ENCODE results near the gene GPC6.

GPC6 gene

DNA sequence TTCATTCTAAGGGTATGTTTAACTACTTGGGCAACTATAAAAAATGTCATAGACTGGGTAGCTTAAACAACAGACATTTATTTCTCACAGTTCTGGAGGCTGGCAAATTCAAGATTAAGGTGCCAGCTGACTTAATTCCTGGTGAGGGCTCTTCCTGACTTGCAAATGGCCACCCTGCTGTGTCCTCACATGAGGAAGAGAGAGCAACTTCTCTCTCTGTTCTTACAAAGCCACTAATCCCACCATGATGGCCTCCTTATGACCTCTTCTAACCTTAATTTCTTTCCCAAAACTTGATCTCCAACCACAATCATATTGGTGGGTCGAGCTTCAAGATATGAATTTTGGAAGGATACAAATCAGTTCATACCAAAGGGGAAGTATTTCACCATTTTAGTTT is 853.9 kb downstream of the GPC6 start:
- no peak for DNase-seq

DNA sequence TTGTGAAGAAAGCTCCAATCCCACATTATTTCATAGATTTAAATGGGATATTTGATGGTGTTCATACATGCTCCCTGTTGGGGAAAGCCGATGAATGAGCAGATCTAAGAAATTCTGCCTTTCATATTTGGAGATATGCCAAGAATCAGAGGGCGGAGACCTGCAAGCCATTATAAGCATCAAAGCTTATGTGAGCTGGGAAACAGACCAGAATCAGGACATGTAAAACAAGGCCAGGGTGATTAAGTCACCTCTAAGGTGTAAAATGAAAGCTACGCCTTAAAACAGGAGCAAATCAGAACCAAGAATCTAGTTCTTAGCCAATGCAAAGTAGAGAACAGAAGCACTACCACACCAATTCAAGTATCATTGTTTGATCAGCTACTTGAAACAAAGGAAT is 860.5 kb downstream of the GPC6 start:
- no peak for DNase-seq

DNA sequence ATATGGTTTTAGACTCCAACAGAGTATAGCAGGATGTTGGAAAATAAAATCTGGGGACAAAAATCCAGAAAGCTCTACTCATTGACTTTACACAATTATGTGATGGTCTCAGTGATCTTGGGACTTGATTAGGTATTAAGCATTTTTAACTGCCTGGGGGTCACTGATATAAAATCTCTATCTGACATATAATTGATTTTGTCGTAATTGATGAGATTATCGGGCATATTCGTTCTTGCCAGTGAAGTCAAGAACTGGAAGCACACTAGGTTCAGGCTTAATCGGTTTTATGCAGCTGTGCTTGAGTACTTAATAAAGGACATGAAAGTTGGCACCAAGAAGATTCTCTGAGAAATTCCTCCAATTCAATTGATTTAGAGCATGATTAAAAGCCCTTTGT is 862.1 kb downstream of the GPC6 start:
- no peak for DNase-seq

DNA sequence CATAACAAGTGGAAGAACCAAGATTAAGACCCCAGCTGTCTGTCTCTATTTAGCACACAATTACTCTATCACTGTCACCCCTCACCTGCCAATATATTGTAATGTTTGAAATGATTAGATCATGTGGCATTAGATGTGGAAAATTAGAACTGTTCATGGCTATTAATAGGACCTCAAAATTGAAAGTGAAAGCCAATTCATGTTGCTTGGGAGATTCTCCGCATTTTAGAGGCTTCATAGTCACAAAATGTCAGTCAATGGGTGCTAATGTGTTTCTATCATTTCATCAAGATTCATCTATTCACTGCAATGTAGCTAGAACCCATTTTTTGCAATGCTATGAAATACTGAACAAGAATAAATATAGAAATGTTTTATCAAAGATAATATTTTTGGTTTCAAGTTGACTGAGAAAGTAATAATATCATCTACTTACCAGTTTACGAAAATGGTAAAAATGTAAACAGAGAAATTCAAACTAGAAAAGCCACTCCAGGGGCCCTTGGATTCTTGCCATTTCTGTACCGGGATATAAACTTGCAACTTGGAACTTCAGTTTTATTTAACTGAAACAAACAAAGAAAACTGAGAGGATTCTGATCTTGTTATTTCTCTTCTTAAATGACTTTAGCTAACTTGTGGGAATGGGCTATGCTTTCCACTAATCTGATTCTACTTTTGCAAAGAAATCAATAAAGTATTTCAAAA is 864.3 kb downstream of the GPC6 start:
- no peak for DNase-seq

DNA sequence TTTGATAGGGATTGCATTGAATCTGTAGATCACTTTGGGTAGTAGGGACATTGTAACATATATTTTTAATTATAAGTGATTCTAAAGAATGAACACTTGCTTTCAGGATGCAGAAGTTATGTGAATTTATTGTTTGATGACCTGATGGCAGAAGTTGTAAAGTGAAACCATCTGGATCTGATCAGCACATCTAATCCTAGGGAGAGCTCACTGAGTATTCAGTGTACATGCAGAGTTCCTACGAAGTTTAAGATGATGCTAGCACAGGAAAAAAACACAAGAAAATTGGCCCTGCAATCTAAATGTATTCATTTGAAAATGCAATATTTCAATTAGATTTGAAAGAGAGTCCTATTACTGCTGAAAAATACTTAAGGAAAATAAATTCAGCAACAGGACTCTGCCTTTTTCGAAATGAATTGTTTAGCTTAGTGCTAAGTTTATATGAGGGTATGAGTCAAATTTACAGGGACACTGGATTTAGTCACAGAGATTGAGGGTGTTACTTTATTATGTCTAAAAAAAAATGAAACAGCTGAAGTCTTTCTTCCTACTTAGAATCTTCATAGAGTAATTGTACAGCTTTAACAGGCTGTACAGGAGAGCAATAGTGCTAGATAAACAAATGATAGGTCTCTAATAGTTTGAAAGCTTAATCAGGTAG is 867.2 kb downstream of the GPC6 start:
- no peak for DNase-seq

DNA sequence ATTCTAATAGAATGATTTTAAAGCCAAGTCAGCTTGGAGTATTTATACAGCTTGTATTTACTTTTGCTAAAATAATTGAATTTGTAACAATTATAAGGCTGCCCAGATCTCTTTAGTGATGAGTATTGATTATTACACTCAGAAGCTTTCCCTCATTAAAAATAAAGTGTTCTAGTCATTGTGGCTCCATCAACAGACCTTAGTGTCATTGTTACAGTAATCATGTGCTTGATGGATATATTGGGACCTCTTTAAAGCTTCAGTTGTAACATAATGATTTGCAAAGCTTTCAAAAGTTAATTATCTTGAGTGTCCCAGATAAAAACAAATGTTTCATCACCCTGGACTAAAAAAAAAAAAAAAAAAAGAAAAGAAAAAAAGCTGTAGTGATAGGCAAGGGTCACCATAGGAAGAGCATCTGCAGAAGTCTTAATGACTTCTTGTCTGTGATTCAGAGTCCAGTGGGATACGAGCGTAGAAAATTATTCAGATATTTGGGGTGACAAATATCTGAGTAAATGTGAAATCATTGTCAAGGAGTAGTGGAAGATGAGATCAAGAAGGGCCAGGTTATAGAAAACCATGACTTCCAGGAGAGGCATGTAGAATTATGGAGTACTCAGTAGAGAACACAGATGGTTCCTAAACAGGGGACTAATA is 883.2 kb downstream of the GPC6 start:
- DNase-seq, result no peak

DNA sequence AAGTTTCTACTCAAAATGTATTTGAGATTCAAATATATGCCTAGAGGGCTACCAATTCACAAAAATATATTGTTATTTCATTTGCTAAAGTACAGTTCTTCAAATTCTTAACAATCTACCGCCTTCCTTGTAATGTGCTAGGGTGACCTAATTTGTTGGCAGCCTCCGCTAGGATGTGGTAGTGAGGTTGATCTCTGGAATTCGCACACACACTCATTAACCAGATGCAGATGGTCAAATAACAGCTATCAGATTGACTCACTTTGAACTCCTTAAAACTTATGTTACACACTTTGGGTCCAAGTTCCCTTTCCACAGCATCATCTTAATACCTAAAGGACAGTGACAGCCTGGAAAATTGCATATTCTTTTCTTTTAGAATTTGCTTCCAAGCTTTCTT is 885.6 kb downstream of the GPC6 start:
- DNase-seq, result no peak

DNA sequence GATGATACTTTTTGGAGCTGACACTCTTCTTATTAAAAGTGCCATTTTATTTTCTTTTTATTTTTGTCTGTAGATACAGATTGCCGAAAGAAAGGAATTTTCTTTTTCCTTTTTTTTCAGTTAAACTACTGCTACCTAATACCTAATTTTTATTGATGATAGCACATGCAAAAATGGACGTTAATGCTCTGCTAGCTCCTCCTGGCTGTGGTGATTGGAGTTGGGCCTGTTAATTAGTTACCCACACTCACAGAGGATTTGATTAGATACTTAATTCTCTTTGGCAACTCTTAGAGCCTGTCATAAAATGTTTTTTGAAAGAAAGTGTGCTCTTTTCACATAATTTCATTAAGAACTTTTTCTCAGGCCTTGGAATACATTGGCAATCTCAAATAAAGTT is 886.1 kb downstream of the GPC6 start:
- no peak for DNase-seq

DNA sequence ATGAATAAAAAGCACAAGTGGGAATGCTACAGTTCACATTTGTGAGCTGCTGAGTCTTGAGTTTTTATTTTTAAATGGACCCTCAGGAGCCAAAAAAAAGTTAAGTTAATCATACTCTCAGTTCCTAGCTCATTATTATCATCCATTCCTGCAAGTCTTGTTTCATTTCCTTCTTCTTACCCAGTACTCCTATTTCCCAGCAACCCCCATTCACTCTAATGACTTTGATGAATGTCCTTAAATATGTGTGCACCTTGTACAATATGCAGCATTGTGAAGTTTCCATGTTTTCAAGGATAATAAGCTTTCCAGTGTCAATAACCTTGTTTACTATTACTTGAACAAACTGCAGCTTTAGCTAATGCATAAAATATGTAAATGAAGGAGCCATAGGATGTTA is 886.6 kb downstream of the GPC6 start:
- no peak for DNase-seq

DNA sequence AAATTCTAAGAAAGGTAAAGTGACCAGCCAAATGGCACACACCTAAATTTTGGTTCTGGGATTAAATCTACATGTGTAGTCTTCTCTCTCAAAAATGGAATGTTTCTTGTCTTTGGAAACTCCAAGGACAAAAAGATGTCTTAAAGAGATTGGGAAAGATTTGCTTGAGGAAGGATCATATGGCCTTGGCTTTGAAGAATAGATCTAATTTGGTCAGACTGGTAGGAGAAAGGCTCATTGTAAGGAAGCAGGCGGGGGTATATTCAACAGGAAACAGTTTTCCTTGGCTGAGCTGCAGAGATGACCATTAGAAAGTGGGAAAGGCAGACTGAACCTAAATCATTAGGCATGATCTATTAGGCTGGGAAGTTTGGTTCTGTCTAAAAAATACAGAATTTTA is 887.6 kb downstream of the GPC6 start:
- no peak for DNase-seq

DNA sequence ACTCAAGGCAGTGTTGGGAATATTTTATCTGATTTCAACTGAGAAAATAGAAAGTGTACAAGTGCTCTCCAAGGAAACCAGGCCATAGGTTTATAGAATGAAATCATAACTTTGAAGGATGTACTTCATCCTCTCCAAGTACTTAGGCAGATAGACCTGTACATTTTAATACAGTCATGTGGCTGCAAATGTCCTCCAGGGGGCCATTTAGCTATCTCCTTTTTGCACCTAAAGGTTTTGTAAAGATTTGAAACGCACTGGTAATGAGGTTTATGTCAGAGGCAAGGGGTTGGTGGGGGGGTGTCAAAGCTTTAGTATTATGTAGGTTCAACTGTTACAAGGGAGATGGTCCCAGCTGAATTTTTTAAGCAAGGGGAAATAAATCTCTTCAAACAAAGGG is 888.4 kb downstream of the GPC6 start:
- DNase-seq, result no peak

DNA sequence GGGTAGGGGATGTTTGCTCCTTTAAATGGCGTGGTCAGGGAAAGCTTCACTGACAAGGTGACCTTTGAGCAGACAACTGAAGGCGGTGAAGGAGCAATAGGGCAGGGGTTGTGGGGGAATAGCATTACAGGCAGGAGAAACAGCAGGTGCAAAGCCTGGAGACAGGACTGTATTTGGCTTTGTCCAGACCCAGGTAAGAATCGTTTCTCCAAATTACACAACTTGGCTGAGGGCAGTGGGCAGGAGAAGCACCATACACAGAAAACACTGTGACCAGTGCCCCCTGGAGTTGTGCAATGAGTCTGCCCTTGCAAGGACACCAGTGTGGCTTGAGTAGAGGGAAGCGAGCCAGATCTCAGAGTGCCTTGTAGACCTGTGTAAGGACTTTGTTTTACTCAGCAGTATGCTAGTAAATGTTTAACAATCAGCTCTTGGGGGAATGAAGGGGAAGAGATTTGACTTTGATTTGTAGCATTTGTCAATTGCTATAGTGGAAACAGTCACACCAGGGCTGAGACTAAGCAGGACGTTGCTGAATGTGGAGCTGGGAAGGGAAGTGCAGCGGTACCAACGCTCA is 892.8 kb downstream of the GPC6 start:
- no peak for DNase-seq

DNA sequence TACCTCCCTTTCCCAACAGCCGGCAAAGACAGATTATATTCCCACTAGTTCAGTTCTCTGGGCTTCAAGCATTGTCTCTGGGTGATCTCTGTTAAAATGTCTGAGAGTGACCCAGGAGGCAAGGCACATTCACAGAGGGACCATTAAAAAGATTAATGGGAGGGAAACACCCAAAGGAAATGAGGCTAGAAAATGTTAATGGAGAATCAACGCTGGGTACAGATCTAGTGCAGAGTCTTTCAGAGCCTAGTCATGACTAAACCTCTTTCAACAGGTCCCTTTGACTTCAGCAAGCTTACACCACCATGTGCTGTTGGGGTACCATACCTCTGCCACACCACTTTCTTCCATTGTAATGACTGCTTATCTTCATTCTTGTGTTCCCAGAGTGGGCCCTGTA is 894.3 kb downstream of the GPC6 start:
- no peak for DNase-seq

DNA sequence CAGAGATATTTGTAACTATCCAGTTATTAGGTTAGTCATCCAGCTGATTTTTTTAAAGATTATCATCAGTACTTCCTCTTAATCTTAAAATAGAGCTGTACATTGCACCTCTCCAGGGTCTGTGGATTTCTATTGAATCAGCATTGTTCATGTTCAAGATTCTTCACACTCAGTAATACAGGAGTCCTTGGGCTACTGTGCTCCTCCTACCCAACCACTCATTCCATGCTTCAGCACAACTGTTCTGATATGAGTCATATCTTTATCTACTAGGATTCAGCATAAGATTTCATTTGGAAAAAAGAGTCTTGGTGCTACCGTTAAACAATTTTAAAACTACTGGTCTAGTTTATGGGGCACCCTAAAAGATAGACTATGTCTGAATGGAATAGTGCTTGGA is 895.1 kb downstream of the GPC6 start:
- no peak for DNase-seq

DNA sequence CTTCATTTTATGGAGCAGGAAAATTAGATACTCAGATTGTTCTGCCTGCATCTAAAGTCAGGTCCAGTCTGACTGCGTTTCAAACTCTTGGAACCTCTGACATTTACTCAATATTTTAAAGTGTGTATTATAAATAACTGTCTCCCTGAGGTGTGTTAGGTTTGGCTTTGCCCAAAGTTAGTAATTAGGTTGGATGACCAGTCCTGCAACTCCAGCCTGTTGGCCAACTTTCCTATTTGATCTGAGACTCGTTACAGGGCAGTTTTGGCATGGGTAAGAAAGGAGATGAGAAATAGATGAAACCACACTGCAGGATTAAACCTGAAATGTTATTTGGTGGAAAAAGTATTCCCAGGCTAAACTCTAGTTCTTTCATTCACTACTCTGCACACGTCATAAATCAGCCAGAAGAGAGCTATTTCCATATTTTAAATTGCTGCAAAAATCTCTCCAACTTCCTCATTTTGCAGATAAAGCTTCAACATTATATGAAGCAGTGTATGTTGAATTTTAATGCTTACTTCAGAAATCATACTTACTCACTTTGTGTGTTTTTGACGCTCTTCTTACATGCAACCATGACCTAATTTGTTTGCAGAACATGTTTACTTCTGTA is 895.8 kb downstream of the GPC6 start:
- DNase-seq, result no peak

DNA sequence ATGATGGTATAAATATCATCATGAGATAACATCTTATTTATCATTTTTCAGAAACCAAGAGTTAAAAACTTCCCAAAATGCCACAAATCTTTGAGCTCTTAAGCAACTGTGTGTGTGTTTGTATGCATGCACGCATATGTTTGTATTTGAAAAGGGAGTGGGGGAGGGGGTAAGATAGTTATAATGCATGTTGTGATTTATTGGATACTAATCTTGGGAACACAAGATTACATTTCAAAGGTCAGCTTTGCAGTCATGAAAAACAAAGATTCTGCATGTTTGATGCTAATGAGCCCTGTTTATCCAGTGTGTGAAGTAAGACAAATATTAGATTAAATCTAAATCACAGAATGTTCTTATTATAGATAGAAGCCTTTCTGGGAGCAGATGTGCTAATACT is 897.0 kb downstream of the GPC6 start:
- no peak for DNase-seq

DNA sequence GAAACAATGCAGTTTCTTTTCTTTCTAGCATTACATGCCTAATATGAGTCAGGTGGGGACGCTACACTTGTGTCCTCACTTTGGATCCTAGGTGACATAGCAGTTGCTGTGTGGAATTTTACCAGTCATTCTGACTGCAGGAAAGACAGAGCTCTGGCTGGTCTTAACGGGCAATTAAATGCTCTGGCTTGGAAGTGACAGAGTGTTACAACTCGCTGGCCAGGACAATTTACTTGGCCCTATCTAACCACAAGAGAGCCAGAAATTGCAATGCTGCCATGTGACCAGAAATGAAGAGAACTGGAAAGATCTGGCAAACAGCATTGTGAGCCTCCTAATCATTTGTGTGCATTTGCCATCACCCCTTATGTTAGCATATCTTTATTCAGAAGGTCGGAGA is 901.8 kb downstream of the GPC6 start:
- no peak for DNase-seq

DNA sequence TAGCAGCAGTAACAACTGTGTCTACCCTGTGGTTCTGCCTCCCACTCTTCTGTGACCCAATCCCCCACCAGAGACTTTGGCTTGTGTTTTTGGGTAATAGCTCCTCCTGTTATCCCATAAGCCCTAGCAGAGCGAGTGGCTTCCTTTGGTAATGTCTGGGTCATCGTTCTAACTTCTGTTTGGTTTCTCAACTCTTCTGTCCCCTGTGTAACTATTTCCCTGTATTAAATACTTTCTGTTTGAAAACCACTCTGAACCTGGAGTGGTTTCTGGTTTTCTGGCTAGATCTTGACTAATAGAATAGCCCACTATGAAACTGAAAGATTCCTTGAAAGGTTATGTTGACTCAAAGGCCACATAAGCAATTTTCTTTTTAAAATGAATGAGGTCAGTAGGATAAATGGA is 902.9 kb downstream of the GPC6 start:
- DNase-seq, result no peak

DNA sequence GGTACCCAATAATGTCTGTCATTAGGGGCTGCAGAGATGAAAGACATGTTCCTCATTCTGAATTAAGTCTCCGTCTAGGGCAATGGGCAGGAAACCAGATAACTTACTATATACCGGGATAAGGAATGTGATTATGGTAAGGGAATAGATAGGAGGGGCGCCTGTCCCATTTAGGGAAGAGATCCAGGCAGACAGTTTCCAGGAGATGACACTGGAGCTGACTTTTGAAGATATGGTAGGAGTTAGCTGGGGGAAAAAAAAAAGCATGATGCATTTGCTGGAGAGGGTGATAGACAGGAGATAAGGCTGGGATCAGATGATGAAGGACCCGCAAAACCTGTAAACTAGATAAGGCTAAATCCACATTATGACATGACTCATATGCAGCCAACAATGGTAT is 912.2 kb downstream of the GPC6 start:
- no peak for DNase-seq

DNA sequence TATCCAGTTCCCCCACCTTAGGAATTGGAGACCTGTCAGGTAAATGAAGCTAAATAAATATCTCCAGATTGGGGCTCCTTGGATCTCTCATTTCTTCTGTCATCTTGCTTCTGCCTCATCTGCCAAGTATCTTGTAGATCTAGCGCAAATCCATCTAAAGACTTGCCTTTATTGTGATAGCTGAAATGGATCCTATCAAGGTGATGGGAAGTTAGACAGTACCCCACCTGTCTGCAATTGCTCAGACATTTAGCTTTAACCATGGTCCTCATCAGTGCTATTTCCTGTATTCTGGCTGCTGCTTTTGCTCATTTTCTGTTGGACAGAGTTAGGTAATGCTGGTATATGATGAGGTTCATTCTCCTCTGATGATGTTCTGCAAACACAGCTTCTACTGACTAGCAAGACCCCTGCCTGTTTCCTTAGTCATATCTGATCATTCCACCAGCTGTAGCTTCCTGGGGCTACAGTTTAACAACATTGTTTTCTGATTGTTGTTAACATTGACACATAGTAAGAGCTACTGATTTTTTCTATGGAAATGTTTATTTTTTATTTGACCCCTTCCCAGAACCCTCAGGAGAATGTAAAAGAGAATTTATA is 912.9 kb downstream of the GPC6 start:
- no peak for DNase-seq

DNA sequence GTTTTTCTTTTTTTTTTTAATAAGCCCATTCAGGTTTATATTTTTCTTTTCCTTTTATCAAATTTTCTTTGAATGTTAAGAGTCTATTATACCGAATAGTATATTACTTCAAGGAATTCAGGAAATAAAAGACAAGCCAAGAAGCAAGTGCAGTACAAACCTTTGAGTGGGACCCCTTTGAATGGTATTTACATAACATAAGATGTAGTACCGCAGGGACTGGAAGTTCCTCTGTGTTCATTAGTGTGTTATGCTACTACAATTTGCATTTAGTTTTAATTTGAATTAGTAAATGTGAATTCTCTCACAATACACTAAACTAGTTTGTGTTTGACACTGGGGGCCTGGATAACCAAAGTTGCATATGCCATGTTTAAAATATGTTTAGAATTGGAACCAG is 913.4 kb downstream of the GPC6 start:
- DNase-seq, result no peak

DNA sequence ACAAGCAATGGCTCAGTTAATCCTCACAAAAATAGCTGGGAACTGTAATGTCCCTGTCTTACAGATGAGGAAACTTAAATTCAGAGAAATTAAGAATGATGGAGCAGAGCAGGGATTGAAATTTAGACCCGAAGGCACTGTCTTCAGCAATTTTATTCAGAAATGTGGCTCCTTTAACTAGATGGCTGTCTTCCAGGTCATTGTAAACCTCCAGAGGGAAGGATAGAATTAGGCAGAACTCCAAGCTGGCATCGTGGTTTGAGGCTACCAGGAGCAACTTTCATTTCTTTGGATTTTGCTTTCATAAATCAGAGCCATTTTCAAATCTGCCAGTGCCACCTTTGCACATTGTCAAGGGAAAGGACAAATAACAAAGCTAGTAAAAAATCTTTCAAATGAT is 913.9 kb downstream of the GPC6 start:
- DNase-seq, result no peak

DNA sequence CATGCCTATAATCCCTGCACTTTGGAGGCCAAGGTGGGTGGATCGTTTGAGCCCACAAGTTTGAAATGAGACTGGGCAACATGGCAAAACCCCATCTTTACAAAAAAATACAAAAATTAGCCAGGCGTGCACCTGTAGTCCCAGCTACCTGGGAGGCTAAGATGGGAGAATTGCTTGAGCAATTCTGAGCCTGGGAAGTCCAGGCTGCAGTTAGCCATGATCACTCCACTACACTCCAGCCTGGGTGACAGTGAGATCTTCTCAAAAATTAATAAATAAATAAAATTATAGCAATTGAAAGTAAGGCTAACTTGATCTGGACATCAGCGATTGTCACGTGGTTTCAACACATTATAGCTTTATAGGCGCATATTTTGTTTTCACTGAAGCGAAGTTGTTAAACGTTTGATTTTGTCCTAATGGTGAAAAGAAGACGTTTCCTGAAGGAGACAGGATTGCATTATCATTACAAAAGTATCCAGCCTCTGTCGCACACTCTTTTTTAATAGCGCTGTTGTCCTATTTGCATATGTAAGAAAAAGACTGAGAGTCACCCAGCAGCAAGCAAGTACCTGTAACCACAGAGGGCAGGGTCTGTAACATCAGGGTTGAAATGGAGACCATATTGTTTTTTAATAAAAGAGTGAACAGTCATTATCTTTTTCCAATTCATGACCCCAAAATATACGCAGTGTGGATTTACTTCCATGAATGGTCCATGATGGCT is 917.2 kb downstream of the GPC6 start:
- no peak for DNase-seq
